ENCODE data around the gene WDR43.
"Not testable (repeated sequence)": the region's sequence is repeated elsewhere in the genome, so short reads cannot be mapped to it uniquely, and the experiment has no call there.

WDR43 gene

GRCh38 chr2:28970464-28971160 is 76.1 kb downstream of the WDR43 start:
- DNase-seq: no peak

GRCh38 chr2:28972778-28973335 is 78.4 kb downstream of the WDR43 start:
- no peak for DNase-seq

DNA sequence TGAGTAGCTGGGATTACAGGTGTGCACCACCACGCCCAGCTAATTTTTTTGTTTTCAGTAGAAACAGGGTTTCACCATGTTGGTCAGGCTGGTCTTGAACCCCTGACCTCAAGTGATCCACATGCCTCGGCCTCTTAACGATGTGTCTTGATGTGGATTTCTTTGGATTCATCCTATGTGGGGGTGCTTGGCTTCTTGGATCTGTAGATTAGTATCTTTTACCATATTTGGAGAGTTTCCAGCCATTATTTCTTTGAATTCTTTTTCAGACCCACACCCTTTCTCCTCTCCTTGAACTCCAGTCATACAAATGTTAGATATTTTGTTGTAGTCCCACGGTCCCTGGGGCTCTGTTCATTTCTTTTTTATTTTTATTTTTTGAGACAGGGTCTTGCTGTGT is 79.8 kb downstream of the WDR43 start:
- DNase-seq: no peak

GRCh38 chr2:28975671-28976070 is 81.2 kb downstream of the WDR43 start:
- no peak for DNase-seq

GRCh38 chr2:28976584-28976983 is 82.1 kb downstream of the WDR43 start:
- DNase-seq: no peak

DNA sequence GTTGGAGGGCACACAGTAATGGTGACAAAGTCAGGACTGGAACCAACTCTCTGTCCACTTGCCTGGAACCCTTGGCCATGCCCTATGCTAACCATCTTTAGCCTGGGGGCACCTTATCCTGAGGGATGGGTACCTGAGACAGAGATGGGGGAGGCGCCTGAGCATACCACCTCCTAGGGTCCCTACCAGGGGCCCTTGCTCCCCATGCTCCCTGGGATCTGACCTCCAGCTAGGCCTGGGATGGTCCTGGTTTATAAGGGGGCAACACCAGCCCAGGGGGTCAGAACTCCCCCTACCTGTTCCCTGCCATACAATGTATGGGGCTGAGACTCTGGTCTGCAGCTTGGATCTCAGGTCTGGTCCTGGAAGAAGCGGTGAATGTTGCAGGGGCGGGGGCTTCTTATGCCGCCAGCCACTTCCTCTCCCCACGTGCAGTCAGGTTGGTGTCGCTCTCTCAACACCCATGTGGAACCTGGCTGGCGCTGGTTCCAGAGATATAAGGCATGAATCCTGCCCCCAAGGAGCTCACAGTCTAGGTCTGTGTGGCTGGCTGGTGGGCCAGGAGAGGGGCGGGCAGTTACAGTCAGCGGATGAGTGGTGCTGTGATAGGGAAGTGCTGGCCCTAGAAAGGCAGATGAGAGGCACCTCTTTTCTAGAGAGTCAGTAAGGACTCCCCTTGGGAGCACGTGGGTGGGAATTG is 82.9 kb downstream of the WDR43 start:
- DNase-seq: no peak

- not testable (repeated sequence) for DNase-seq
Measured at GRCh38 chr2:28978001-28978400, 83.5 kb downstream of the WDR43 start.

GRCh38 chr2:28978606-28979005 is 84.1 kb downstream of the WDR43 start:
- no peak for DNase-seq

DNA sequence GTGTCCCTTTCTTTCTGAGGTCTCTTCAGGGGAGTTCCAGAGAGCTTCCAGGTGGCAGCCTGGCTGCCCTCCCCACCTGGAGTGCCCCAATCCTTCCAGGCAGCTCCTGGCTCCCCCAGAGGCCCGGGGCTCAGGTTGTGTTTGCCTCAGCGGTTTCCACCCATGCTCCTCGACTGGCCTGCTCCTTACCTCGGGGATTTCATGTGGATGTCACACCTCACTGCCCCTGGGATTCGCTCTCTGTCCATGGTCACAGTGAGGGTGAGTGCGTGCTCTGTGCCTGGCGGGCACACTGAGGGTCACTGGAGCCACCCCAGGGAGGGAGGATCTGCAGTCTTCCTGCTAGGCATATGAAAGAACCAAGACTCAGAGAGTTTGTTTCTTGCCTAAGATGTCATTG is 84.6 kb downstream of the WDR43 start:
- no peak for DNase-seq

GRCh38 chr2:28979576-28980366 is 85.3 kb downstream of the WDR43 start:
- no peak for DNase-seq

- no peak for DNase-seq
Measured at GRCh38 chr2:28980368-28981015, 86.0 kb downstream of the WDR43 start.

DNA sequence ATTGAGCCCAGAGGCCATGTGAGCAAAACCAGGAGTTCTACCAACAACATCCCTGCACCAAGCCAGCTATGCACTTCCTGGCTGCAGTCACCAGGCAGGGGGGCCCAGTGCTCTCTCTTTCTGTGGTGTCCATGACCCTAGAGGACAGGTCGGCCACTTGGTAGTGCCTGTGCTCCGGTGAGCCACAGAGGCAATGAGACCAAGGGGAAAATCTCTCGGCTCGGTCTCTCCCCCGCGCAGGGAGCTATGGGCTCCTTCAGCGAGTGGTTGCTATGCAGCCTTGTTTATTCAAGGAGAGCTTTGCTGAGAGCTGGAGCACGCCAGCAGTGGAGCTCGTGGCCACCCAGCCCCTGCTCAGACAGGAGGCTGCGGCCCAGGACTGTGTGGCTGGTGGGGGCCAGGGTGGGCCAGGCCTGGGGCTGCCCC is 86.6 kb downstream of the WDR43 start, which contains the start of gene TOGARAM2:
Gene TOGARAM2 (plus strand): TSS at position 283 of the 426 bp plus-strand sequence. CDS start 13,537 bp downstream, outside the sequence.
- no peak for DNase-seq

GRCh38 chr2:28981620-28982376 is 87.3 kb downstream of the WDR43 start:
- no peak for DNase-seq

DNA sequence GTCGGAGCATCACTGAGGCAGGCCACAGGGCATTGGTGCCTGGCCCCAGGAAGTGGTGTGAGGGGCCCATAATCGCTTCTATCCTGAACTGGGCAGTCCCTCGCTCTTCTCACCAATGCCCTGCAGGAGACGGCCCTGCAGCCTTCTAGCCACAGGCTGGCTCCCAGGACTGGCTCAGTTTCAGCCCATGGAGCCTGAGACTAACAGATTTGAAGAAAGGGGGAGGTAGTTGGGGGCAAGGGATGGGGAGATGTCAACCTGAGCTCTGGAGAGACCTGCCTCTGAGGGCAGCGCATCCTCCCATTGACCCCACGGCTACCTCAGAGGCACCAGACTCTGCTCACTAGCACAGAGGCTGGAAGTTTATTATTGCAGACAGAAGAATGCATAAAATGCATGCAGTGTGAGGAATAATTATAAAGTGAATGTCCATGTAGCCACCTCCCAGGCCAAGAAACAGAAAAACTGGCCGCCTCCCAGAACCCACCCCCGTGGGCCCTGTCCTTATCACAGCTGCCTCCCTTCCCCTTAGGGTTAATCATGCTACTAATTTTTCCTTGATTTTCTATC is 88.0 kb downstream of the WDR43 start:
- DNase-seq: no peak

- DNase-seq: no peak
Measured at GRCh38 chr2:28986429-28986828, 92.0 kb downstream of the WDR43 start.

- DNase-seq: no peak
Measured at GRCh38 chr2:28989973-28990372, 95.5 kb downstream of the WDR43 start.

GRCh38 chr2:28990445-28990844 is 96.0 kb downstream of the WDR43 start:
- no peak for DNase-seq

- DNase-seq: no peak
Measured at GRCh38 chr2:28991021-28991420, 96.6 kb downstream of the WDR43 start.

GRCh38 chr2:28991460-28991859 is 97.0 kb downstream of the WDR43 start:
- DNase-seq: no peak

DNA sequence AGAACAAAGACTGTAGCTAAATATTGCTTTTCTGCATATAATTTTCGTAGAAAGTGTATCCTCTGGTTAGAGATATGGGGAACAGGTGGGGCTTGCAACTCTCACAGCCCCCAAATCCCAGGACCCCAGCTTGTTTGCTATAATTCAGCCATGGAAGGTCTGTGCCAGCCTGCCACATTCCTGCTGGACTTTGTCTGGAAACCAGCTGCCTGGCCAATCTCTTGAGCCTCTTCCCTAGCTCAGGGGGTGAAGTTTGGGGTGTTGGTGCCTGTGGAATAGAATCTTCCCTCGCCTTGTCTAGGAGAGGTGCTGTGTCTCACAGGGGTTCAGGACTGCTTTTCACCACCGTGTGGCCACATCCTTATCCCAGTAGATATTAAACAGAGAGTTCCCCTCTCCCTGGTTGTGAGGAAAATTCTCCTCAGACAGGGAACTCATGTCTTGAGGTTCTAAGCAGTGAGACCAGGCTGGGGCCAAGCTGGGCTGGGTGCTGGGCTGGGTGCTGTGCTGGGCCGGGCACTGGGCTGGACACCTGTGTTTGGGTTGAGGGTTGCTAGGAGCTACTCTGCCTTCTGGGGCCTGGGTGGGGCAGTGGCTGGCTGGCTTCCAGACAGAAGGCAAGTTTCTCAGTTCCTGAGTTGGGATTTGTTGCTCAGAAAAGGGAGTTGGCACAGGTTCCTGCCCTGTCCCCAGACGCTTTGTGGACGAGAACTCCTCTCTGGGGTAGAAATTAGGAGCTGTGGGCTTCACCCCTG is 98.9 kb downstream of the WDR43 start:
- DNase-seq: no peak

- no peak for DNase-seq
Measured at GRCh38 chr2:28994074-28994473, 99.6 kb downstream of the WDR43 start.

All from CD4-positive, alpha-beta T cell treated with Interleukin-6 for 4 hours (primary cell).